Body of pancreas (tissue), 4 donors: ENCODE data around the gene MBNL1.

Experiments used
- CTCF ChIP-seq, 7 experiments: fragments of 450-650 bp in 4 of 7; fragments of 200-600 bp in 3 of 7; sonication (generic) in 3 of 7; IDR thresholded peaks; one replicate each; pipeline ENCODE4 v1.5.1; 2016 to 2019; ENCODE audit warnings: antibody characterized with exemption in 7 of 7
- POLR2A ChIP-seq, 3 donors: fragments of 450-650 bp; IDR thresholded peaks; one replicate each; pipeline ENCODE4 v1.6.1; 2016; ENCODE audit warnings: antibody characterized with exemption in 3 of 3, mild to moderate bottlenecking in 2 of 3

- TF ChIP-seq POLR2A (IDR thresholded peaks at IDR 0.05), result no peak
- no peak for TF ChIP-seq CTCF (IDR thresholded peaks at IDR 0.05)
These were observed 108.4 kb downstream of the MBNL1 start for GRCh38 chr3:152377184-152377570.
